Measurements from ENCODE around the gene PEAR1.

DNA sequence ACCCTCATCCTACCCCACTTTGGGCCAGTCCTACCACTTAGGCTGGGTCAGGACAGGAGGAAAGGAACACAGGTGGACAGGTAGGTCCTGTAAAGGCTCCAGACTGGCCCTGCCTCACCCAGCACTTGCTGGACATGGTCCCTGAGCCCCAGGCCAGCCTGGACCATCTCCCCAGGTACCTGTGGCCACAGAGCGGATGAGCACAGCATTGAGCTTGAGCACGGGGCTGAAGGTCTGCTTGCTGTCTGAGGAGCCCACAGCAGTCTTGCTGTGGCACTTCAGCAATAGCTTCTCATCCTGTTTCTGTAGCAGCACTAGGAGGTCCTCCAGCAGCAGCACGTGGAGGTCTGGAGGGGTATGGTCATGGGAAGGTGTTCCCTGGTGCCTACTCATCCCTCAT is 50.2 kb downstream of the PEAR1 start:
- TF ChIP-seq, protein P1, sequence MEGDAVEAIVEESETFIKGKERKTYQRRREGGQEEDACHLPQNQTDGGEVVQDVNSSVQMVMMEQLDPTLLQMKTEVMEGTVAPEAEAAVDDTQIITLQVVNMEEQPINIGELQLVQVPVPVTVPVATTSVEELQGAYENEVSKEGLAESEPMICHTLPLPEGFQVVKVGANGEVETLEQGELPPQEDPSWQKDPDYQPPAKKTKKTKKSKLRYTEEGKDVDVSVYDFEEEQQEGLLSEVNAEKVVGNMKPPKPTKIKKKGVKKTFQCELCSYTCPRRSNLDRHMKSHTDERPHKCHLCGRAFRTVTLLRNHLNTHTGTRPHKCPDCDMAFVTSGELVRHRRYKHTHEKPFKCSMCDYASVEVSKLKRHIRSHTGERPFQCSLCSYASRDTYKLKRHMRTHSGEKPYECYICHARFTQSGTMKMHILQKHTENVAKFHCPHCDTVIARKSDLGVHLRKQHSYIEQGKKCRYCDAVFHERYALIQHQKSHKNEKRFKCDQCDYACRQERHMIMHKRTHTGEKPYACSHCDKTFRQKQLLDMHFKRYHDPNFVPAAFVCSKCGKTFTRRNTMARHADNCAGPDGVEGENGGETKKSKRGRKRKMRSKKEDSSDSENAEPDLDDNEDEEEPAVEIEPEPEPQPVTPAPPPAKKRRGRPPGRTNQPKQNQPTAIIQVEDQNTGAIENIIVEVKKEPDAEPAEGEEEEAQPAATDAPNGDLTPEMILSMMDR (IDR thresholded peaks at IDR 0.05; ENCODE audit: low read depth, low read length) = no peak
- TF ChIP-seq, protein P2, sequence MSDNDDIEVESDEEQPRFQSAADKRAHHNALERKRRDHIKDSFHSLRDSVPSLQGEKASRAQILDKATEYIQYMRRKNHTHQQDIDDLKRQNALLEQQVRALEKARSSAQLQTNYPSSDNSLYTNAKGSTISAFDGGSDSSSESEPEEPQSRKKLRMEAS (IDR thresholded peaks at IDR 0.05; ENCODE audit: low read depth, low read length) = no peak

Data from NB4 (cell line).